HEK293 (cell line): ENCODE data around the gene HTRA2.
A peak's percentile ranks its signal among the peaks of the same experiment; 100 is the strongest.

Experiments used
- EGR2 ChIP-seq: fragments of 450-650 bp; formaldehyde crosslinking; IDR thresholded peaks from 2 replicates; pipeline ENCODE4 v1.5.1; 2016; ENCODE audit warnings: low read depth, missing biosample characterization, missing genetic modification characterization
- KLF9 ChIP-seq: fragments of 450-650 bp; formaldehyde crosslinking; IDR thresholded peaks from 2 replicates; pipeline ENCODE4 v1.5.1; 2016; ENCODE audit warnings: missing biosample characterization, missing genetic modification characterization, low read depth
- MYNN ChIP-seq: fragments of 450-650 bp; formaldehyde crosslinking; IDR thresholded peaks from 2 replicates; pipeline ENCODE4 v1.5.1; 2016; ENCODE audit warnings: missing biosample characterization, missing genetic modification characterization, borderline replicate concordance
- SP7 ChIP-seq: fragments of 450-650 bp; formaldehyde crosslinking; IDR thresholded peaks from 2 replicates; pipeline ENCODE4 v1.5.1; 2016; ENCODE audit warnings: missing biosample characterization, missing genetic modification characterization
- WT1 ChIP-seq: fragments of 450-650 bp; formaldehyde crosslinking; IDR thresholded peaks from 2 replicates; pipeline ENCODE4 v1.5.1; 2016; ENCODE audit warnings: missing biosample characterization, missing genetic modification characterization
- ZBTB48 ChIP-seq: fragments of 450-650 bp; formaldehyde crosslinking; IDR thresholded peaks from 2 replicates; pipeline ENCODE4 v1.5.1; 2016; ENCODE audit warnings: missing biosample characterization, missing genetic modification characterization
- ZBTB7A ChIP-seq: fragments of 450-650 bp; formaldehyde crosslinking; IDR thresholded peaks from 2 replicates; pipeline ENCODE4 v1.5.1; 2016; ENCODE audit warnings: low read depth, missing biosample characterization, missing genetic modification characterization
- ZFHX2 ChIP-seq: fragments of 450-650 bp; formaldehyde crosslinking; conservative IDR thresholded peaks from 2 replicates; pipeline ENCODE4 v1.5.1; 2016; ENCODE audit warnings: missing biosample characterization, missing genetic modification characterization
- ZFP37 ChIP-seq: fragments of 450-650 bp; formaldehyde crosslinking; IDR thresholded peaks from 2 replicates; pipeline ENCODE4 v1.5.1; 2016; ENCODE audit warnings: missing biosample characterization, missing genetic modification characterization
- ZIC2 ChIP-seq: fragments of 450-650 bp; formaldehyde crosslinking; IDR thresholded peaks from 2 replicates; pipeline ENCODE4 v1.5.1; 2016; ENCODE audit warnings: missing biosample characterization, missing genetic modification characterization
- ZNF202 ChIP-seq: fragments of 450-650 bp; formaldehyde crosslinking; IDR thresholded peaks from 2 replicates; pipeline ENCODE4 v1.5.1; 2016; ENCODE audit warnings: missing biosample characterization, missing genetic modification characterization, borderline replicate concordance
- ZNF341 ChIP-seq: fragments of 450-650 bp; formaldehyde crosslinking; IDR thresholded peaks from 2 replicates; pipeline ENCODE4; 2016; ENCODE audit warnings: low read depth, missing biosample characterization, missing genetic modification characterization
- ZNF398 ChIP-seq: fragments of 450-650 bp; formaldehyde crosslinking; IDR thresholded peaks from 2 replicates; pipeline ENCODE4 v1.5.1; 2017; ENCODE audit warnings: missing biosample characterization, missing genetic modification characterization
- ZNF518A ChIP-seq: fragments of 450-650 bp; formaldehyde crosslinking; conservative IDR thresholded peaks from 2 replicates; pipeline ENCODE4 v1.5.1; 2016; ENCODE audit warnings: low read depth, missing biosample characterization, missing genetic modification characterization
- ZNF561 ChIP-seq: fragments of 450-650 bp; IDR thresholded peaks from 2 replicates; pipeline ENCODE4 v1.5.1; 2018; ENCODE audit warnings: missing biosample characterization, missing genetic modification characterization, borderline replicate concordance
- ZNF596 ChIP-seq: fragments of 450-650 bp; IDR thresholded peaks from 2 replicates; pipeline ENCODE4 v1.5.0; 2018; ENCODE audit warnings: missing biosample characterization, mild to moderate bottlenecking, missing genetic modification characterization, moderate library complexity
- ZNF707 ChIP-seq: fragments of 450-650 bp; formaldehyde crosslinking; IDR thresholded peaks from 2 replicates; pipeline ENCODE4 v1.5.1; 2016; ENCODE audit warnings: missing biosample characterization, missing genetic modification characterization
- ZNF776 ChIP-seq: fragments of 450-650 bp; formaldehyde crosslinking; IDR thresholded peaks from 2 replicates; pipeline ENCODE4 v1.5.0; 2017; ENCODE audit warnings: missing biosample characterization, missing genetic modification characterization, borderline replicate concordance
- ZNF785 ChIP-seq: fragments of 450-650 bp; formaldehyde crosslinking; IDR thresholded peaks from 2 replicates; pipeline ENCODE4 v1.5.1; 2016; ENCODE audit warnings: missing biosample characterization, missing genetic modification characterization
- TF ChIP-seq, protein P1 (sequence below): fragments of 450-650 bp; formaldehyde crosslinking; optimal IDR thresholded peaks from 2 replicates; pipeline ENCODE3; 2016; ENCODE audit warnings: missing biosample characterization, mild to moderate bottlenecking, missing genetic modification characterization
- TF ChIP-seq, protein P2 (sequence below): fragments of 450-650 bp; formaldehyde crosslinking; IDR thresholded peaks from 2 replicates; pipeline ENCODE4 v1.5.1; 2016; ENCODE audit warnings: missing biosample characterization, missing genetic modification characterization
- TF ChIP-seq, protein P3 (sequence below): fragments of 450-650 bp; formaldehyde crosslinking; IDR thresholded peaks from 2 replicates; pipeline ENCODE4 v1.5.1; 2016; ENCODE audit warnings: missing biosample characterization, missing genetic modification characterization

The HTRA2 gene

DNA sequence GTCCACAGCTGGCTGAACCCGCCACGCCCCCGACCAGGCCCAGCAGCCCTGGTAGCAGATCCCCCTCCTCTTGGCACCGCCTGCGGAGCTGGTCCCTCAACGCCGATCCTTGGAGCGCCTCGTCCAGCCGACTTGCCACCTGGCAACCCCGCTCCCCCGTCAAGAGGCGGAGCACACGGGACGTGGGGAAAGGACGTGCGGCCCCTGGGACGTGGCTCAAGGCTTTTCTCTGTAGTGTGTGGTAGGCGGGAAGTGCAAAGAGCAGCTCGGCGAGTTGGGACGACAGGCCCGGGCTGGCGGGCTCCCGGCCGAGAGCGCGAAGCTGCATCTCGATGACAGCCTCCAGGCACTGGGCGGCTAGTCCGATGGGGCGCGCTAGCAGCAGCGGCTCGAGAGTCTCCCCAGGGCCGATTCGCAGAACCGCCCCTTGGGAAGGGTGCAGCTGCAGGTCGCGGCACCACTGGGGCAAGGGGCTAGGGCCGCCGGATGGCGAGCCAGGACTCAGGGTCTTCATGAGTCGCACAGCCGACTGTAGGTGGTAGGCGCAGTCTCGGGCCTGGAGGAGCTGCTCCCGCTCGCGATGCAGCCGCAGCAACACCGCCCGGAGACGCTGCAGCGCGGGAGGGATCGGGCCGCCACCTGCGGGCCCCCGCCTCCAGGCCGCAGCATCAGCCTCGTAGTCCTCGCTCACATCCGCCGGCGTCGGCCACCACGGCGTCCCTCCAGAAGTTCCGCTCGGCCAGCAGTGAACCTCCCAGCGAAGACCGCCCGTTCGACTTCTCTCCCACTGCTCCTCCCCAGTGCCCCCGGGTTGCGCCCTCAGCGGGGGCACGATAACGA is 47.6 kb upstream of the HTRA2 start (continued):
- TF ChIP-seq ZBTB48 (tag by site-specific recombination): peak; percentile 25; the same call in 1 of the 2 replicates
- TF ChIP-seq EGR2: 0 out of 2 replicates have a peak, but pooled peaks have one; percentile 5
- no peak for TF ChIP-seq ZNF776 (tag by site-specific recombination)
- TF ChIP-seq, protein P1, sequence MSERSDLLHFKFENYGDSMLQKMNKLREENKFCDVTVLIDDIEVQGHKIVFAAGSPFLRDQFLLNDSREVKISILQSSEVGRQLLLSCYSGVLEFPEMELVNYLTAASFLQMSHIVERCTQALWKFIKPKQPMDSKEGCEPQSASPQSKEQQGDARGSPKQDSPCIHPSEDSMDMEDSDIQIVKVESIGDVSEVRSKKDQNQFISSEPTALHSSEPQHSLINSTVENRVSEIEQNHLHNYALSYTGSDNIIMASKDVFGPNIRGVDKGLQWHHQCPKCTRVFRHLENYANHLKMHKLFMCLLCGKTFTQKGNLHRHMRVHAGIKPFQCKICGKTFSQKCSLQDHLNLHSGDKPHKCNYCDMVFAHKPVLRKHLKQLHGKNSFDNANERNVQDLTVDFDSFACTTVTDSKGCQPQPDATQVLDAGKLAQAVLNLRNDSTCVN (tag by site-specific recombination): peak; percentile 84
- TF ChIP-seq, protein P2, sequence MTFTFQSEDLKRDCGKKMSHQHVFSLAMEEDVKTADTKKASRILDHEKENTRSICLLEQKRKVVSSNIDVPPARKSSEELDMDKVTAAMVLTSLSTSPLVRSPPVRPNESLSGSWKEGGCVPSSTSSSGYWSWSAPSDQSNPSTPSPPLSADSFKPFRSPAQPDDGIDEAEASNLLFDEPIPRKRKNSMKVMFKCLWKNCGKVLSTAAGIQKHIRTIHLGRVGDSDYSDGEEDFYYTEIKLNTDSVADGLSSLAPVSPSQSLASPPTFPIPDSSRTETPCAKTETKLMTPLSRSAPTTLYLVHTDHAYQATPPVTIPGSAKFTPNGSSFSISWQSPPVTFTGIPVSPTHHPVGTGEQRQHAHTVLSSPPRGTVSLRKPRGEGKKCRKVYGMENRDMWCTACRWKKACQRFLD: no peak
- TF ChIP-seq ZFP37 (tag by site-specific recombination): peak; percentile 71
- no peak for TF ChIP-seq ZNF707 (tag by site-specific recombination)
- TF ChIP-seq ZNF341 (tag by site-specific recombination): peak; percentile 36
- TF ChIP-seq MYNN (tag by site-specific recombination): no peak
- peak; percentile 82 for TF ChIP-seq ZIC2 (tag by site-specific recombination)
- TF ChIP-seq ZFHX2: 0 out of 2 replicates have a peak, but pooled peaks have one; percentile 36
- TF ChIP-seq WT1 (tag by site-specific recombination): no peak
- no peak for TF ChIP-seq ZNF398 (tag by site-specific recombination)
- TF ChIP-seq ZNF596 (tag by site-specific recombination): no peak
- TF ChIP-seq ZBTB7A (tag by site-specific recombination): peak; percentile 63
- TF ChIP-seq ZNF202: no peak
- no peak for TF ChIP-seq ZNF518A
- TF ChIP-seq SP7 (tag by site-specific recombination): no peak
- TF ChIP-seq KLF9: 0 out of 2 replicates have a peak, but pooled peaks have one; percentile 12
- TF ChIP-seq, protein P3, sequence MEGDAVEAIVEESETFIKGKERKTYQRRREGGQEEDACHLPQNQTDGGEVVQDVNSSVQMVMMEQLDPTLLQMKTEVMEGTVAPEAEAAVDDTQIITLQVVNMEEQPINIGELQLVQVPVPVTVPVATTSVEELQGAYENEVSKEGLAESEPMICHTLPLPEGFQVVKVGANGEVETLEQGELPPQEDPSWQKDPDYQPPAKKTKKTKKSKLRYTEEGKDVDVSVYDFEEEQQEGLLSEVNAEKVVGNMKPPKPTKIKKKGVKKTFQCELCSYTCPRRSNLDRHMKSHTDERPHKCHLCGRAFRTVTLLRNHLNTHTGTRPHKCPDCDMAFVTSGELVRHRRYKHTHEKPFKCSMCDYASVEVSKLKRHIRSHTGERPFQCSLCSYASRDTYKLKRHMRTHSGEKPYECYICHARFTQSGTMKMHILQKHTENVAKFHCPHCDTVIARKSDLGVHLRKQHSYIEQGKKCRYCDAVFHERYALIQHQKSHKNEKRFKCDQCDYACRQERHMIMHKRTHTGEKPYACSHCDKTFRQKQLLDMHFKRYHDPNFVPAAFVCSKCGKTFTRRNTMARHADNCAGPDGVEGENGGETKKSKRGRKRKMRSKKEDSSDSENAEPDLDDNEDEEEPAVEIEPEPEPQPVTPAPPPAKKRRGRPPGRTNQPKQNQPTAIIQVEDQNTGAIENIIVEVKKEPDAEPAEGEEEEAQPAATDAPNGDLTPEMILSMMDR (tag by site-specific recombination): peak; percentile 61
- TF ChIP-seq ZNF561 (tag by site-specific recombination): no peak; the same call in 1 of the 2 replicates
- no peak for TF ChIP-seq ZNF785 (tag by site-specific recombination)
